ENCODE results near the gene NR0B1. TPM values are rescaled to one million over a fixed set of nuclear protein-coding genes. Genes with fewer than 3 reads are reported as not detected.
A peak's percentile ranks its signal among the peaks of the same experiment; 100 is the strongest.

The NR0B1 gene
- total RNA-seq, 1 experiment from 2014 or later: not detected

- Histone ChIP-seq H3K9me2 (replicated peaks; ENCODE audit: low read length) (no peaks in the 10 kb centered on the region), H3K27me3 (ENCODE audit: low read length) (no peaks in the 10 kb centered on the region), H2AFZ (ENCODE audit: low read length) (0 out of 2 replicates have a peak overlapping the region, but pooled peaks have one; percentile 29), H3K4me2 (ENCODE audit: low read length) (peak overlapping the region; percentile 8; the same call in 1 of the 2 replicates), H3K79me2 (ENCODE audit: low read length) (no peaks in the 10 kb centered on the region), H3F3A (ENCODE audit: low read length, unreplicated experiment) (no peaks in the 10 kb centered on the region), H3K36me3 (ENCODE audit: low read depth, low read length) (no peaks in the 10 kb centered on the region), H3K9ac (ENCODE audit: low read length) (no peak overlapping the region), H3K4me3 (ENCODE audit: low read length) (no peak overlapping the region), H3K27ac (ENCODE audit: low read length) (0 out of 2 replicates have a peak overlapping the region, but pooled peaks have one; percentile 20), H4K20me1 (ENCODE audit: low read length) (no peaks in the 10 kb centered on the region), H3K9me3 (ENCODE audit: low read length) (no peaks in the 10 kb centered on the region), H3K4me1 (ENCODE audit: insufficient read depth, low read length) (peaks cover 14% of the 10 kb centered on the region)
- no TSS peak for BruUV-seq (replicated peaks)
- TF ChIP-seq EZH2phosphoT487 (IDR thresholded peaks at IDR 0.05; ENCODE audit: borderline replicate concordance, low read length) (no peak), EZH2 (IDR thresholded peaks at IDR 0.05; ENCODE audit: low read length, unreplicated experiment) (no peak), CTCF (conservative IDR thresholded peaks at IDR 0.05; ENCODE audit: low read depth, low read length) (no peak)
- DNase-seq (peak; percentile 29), ATAC-seq (peak; percentile 82)
- intact Hi-C loops (cut with micrococcal nuclease): no loop called here
- ChIA-PET POLR2A (ENCODE audit: unreplicated experiment) (no interaction called here), CTCF (no interaction called here)
These were observed 12.6 kb downstream of the NR0B1 start for GRCh38 chrX:30296408-30297254.

- no peaks in the 10 kb centered on the region for H3K79me2 ChIP-seq (ENCODE audit: low read length)
- peak overlapping the region; percentile 74 for H3K4me2 ChIP-seq (ENCODE audit: low read length)
- H3K9me2 ChIP-seq (replicated peaks; ENCODE audit: low read length): no peaks in the 10 kb centered on the region
- H3K36me3 ChIP-seq (ENCODE audit: low read depth, low read length): no peaks in the 10 kb centered on the region
- H3K27me3 ChIP-seq (ENCODE audit: low read length): no peaks in the 10 kb centered on the region
- peak; percentile 91 for DNase-seq
- peaks cover 5% of the 10 kb centered on the region for H3F3A ChIP-seq (ENCODE audit: low read length, unreplicated experiment)
- H3K9me3 ChIP-seq (ENCODE audit: low read length): no peaks in the 10 kb centered on the region
- TSS peak; percentile 54 for BruUV-seq (replicated peaks)
- H3K4me3 ChIP-seq (ENCODE audit: low read length): peak overlapping the region; percentile 41; the same call in 1 of the 2 replicates
- intact Hi-C loops (cut with micrococcal nuclease): no loop called here
- H3K9ac ChIP-seq (ENCODE audit: low read length): peak overlapping the region; percentile 58
- TF ChIP-seq EZH2 (IDR thresholded peaks at IDR 0.05; ENCODE audit: low read length, unreplicated experiment) (no peak), CTCF (conservative IDR thresholded peaks at IDR 0.05; ENCODE audit: low read depth, low read length) (no peak), EZH2phosphoT487 (IDR thresholded peaks at IDR 0.05; ENCODE audit: borderline replicate concordance, low read length) (no peak)
- ChIA-PET CTCF (no interaction called here), POLR2A (ENCODE audit: unreplicated experiment) (no interaction called here)
- H3K27ac ChIP-seq (ENCODE audit: low read length): peak overlapping the region; percentile 95
- ATAC-seq: peak; percentile 83
- H4K20me1 ChIP-seq (ENCODE audit: low read length): no peaks in the 10 kb centered on the region
- H3K4me1 ChIP-seq (ENCODE audit: insufficient read depth, low read length): peaks cover 28% of the 10 kb centered on the region
- H2AFZ ChIP-seq (ENCODE audit: low read length): no peak overlapping the region
These were observed 25.6 kb downstream of the NR0B1 start for GRCh38 chrX:30283456-30284200.
